Stromal cell of bone marrow (primary cell): ENCODE measurements around the gene WNT5B.

Experiments
- DNase-seq: peaks from one replicate; pipeline ENCODE4 v3.0.0-alpha.2; 2012; ENCODE audit warnings: low read depth

WNT5B gene

DNA sequence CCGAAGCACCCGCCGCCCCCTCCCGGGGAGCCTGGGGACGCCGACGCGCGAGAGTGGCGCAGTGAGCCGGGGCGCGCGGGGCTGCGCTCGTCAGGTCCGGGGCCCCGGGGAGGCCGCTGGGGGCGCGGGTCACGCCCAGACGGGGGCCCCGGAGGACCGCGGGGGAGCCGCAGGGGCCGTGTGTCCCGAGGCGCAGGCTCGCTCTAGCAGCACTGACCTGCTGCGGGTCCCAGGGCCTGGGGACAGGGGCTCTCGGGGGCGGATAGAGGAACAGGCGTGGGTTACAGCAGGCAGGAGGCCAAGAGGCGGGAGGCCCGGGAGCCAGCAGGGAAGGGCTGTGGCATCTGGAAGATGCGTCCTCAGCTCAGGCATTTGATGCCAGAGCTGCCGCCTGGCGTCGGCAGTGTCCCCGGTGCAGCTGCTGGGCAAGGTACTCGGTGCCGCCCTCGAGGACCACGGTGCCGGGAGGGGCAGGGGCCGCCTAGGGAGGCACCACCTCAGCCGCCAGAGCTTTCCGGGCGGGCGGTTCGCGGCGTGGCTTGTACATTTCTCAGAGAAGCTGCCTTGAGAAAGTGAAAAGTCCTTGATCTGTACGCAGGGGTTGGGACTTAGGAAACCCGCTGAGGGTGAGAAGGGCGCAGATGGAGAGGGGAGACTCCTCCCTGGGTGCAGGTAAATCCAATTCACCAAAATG is 1.2 kb downstream of the WNT5B start:
- DNase-seq = no peak

DNA sequence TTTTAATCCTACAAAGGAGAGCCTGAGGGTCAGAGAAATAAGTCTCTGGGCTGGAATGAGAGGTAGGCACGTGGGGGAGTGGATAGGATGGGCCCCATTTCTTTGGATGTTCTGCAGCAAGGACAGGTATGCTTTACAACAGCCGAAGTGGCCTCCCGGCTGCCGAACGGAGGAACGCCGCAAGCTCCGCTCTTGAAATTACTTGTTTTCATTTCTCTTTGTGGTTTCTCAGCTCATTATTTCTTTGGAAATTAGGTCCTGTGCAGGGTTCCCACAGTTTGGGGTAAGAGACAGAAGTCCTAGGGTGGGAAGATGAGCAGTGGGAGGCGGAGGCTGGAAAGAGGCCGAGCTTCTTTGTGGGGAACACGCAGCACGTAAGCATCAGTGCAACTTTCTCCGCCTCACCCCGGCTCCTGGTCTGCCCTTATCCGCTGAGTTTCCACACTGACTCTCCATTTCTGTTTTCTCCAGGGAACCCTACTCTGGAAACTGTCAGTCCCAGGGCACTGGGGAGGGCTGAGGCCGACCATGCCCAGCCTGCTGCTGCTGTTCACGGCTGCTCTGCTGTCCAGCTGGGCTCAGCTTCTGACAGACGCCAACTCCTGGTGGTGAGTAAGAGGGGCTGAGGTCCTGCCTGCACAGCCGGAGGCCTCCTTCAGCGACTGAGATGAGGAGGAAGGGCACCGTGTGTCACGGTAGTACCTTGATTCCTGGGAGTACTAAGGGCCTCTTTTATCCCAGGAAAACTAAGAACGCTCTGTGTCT is 2.0 kb downstream of the WNT5B start:
- no peak for DNase-seq

GRCh38 chr12:1632702-1633101 is 3.7 kb downstream of the WNT5B start:
- DNase-seq = no peak

GRCh38 chr12:1633459-1633858 is 4.4 kb downstream of the WNT5B start:
- DNase-seq = no peak

DNA sequence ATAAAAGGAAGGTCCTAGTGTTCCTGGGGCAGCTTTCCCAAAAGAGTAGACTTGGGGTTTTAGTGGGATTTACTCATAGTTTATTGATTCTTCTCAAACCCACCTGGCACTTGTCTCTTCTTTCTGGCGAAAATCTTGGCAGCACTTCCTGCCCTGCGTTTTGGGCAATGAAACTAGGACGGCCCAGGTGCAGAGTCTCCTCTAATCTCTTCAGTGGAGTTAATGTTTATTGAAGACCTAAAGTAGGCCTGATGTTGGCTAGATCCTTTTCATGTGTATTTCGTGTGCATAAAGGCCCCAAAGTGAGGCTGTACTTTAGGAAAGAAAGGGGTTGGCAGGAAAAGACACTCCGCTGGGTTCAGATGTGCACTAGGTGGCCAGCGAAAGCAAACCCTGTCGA is 5.1 kb downstream of the WNT5B start:
- no peak for DNase-seq

GRCh38 chr12:1634590-1635191 is 5.7 kb downstream of the WNT5B start:
- peak; percentile 66 for DNase-seq

DNA sequence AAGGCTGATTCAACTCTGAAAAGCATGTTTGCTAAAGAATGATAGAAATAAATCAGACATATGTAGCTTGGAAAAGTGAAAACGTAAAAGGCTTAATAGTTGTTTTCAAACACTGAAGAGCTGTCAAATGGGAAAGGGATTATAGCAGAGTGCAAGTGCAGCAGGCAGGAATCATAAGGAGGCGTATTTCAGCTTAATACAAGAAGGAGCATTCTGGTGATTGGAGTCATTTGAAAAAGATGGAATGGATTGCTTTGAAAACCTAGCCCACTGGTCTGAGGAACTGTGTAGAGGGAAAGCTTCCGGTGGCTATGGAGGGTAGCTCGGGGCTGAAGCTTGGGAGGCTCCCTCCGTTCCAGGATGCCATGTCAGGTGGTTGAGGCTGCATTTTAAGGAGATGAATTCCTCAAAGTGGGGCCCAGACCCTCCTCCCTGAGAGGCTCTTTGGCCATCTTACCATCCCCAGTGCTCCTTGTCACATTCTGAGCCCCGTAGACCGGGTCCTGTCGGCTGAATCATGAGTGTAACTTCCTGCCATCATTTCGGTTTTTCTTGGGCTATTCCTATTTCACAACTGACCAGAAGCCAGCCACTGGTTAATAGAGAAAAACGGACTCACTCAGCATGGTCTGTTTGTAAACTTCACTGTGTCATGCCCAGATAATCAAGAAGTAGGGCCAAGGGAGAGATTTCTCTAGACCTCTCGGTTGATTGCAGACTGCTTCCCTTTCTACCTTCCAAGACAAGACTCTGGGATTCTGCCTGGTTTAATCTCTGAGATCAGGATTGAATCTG is 6.5 kb downstream of the WNT5B start:
- DNase-seq = no peak

- no peak for DNase-seq
Observed at GRCh38 chr12:1638203-1638602, 9.2 kb downstream of the WNT5B start.

GRCh38 chr12:1639538-1639937 is 10.5 kb downstream of the WNT5B start:
- DNase-seq = no peak

DNA sequence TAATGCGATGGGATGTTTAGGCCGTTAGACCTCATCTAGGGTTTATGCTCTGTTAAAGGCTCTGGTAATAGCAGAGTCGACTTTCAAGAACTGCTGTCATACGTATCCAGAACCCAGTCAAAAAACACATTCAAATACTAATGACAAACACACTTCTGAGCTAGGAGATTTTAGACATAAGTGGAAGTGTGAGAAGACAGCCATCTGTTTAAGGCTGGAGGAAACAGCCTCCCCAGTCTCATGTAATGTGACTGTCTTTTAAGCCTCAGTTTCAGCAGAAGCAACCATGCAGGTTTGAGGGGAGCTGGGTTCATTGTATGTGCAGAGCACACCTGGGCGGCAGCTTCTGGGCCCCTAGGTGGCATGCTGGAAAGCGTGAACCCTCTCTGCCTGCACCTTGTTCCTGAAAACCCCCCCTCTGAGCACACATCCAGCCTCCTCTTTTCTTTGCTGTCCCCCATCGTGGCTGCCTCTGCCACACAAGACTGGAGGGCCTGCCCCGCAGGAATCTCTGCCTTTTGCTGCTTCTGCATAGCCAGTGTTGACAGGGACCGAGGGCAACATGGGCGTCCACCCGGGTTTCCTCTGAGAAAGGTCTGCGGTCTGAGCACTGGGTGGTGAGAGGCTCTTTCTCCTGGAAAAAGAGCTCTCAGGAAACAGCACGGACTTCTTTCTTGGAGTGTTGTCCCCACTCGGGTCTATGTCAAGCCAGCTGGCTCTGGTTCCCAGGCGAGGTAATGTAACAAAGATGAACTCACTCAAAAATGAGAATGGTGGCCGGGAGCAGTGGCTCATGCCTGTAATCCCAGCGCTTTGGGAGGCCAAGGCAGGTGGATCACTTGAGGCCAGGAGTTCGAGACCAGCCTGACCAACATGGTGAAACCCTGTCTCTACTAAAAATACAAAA is 11.6 kb downstream of the WNT5B start:
- no peak for DNase-seq

DNA sequence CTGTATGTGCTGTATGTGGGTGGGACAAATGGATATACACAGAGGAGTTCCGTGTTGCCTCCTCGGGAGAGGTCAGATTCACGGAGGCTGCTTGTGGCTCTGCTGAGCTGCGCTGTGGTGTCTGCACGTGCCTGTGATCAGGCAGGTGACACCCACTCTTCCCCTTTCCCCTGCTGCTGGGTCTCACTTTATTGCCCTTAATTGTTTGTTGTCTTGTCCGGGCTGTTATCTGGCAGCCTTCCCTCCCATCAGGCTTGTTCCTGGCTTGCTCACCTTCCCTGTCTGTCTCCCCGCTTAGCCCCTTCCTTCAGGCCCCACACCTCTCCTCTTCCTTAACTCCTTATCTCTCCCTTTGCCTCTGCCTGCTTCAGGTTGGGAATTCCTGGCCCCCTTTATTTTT is 13.5 kb downstream of the WNT5B start:
- DNase-seq = no peak

DNA sequence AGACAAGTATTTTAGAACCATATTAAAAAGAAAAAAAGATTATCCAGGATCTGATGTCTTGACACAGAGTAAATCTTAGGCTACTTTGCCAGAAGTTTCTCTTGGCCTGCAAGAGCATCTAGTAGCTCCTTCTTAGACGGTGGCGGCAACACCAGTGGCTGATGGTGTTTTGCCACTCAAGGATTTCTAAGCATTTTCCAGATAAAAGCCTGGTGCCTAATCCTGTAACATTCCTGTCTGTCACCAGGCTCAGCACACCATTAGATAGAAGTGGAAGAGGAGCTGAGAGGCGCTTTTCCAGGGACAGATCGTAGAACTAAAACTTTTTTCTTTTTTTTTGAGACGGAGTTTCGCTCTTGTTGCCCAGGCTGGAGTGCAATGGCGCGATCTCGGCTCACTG is 14.0 kb downstream of the WNT5B start:
- no peak for DNase-seq

DNA sequence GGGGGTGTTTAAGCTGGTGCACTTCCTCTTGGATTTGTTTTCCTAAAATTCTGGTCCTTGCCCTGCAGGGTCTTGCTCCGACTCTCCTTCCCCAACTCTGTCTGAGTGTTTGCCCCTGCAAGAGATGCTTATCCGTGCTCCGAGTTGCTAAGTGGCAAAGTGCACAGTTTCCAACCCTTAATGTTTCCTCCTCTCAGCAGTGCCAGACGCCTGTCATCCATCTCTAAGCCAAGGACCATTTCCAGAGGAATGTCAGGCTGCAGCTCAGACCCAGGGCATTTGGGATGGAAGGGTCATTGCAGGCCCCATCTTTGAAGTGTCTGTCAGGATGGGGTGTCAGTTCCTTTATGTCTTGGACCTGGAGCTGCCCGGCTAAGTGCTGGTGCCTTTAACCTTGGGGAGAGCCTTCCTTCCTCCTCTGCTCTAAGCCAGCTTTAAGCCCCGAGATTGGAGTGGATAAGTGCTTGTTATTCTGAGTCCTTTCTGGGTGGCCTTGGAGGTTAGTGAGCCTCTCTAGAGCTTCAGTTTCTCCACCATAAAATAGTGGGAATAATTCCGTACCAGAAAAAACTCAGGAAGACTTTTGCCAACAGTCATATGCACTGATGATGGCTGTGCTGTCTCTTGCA is 15.0 kb downstream of the WNT5B start:
- DNase-seq = no peak

GRCh38 chr12:1644534-1645438 is 15.8 kb downstream of the WNT5B start:
- DNase-seq = peak; percentile 76

- no peak for DNase-seq
Observed at GRCh38 chr12:1645819-1646218, 16.8 kb downstream of the WNT5B start.

DNA sequence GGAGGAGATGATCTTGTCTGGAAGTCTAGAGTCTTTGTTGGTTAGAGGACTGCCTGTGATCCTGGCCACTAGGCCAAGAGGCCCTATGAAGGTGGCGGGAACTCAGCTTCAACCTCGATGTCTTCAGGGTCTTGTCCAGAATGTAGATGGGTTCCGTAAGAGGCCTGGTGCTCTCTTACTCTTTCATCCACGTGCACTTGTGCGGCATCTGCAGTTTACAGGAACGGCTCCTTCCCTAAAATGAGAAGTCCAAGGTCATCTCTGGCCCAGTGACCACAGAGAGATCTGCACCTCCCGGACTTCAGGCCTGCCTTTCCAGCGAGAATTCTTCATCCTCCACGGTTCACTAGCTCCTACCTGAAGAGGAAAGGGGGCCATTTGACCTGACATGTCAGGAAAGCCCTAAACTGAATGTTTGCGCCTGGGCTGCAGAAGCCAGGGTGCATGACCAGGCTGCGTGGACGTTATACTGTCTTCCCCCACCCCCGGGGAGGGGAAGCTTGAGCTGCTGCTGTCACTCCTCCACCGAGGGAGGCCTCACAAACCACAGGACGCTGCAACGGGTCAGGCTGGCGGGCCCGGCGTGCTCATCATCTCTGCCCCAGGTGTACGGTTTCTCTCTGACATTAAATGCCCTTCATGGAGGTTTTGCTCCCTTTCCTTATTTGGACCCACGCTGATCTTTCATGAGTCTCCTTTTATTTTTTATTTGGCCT is 17.7 kb downstream of the WNT5B start:
- DNase-seq = no peak

- DNase-seq = no peak
Observed at GRCh38 chr12:1647285-1647669, 18.2 kb downstream of the WNT5B start.

DNA sequence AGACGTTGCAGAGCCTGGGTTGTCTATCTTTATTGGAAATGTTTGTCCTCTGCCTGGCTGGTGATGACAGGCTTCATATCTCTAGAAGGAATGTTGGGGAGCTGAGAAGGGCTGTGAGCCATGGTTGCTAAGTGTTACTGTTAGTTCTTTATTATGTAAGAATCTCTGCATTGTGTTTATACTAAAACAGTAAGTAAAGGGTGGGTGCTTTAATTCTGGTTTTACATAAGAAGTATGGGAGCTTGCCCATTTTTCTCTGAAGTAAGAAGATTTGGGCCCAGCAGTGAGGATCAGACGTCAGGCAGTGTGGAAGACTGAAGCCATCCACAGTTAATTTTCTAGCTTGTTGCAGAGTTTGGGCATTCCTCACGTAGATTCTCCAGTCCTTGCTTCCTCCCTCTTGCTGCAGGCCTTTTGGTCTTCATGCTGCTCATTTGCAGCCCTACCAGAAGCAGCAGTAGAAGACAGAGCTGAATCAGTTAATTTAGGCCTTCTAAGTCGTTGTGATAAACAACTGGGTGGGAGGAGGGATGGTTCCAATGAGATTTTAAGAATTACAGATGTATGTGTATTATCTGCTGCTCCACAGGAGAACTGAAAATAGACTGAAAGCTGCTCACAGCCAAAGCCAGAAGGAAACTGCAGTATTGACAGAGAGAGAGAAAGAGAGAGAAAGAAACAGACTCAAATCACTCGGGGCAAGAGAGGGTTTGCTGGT is 21.4 kb downstream of the WNT5B start:
- DNase-seq = no peak

- DNase-seq = no peak
Observed at GRCh38 chr12:1650978-1651361, 21.9 kb downstream of the WNT5B start.
